Measurements from ENCODE around the gene RNF213.

The RNF213 gene

GRCh38 chr17:80223838-80224497 is 36.7 kb upstream of the RNF213 start (continued):
- TF ChIP-seq ZNF518A (tag by site-specific recombination; conservative IDR thresholded peaks at IDR 0.05; ENCODE audit: low read depth) (no peak), ZNF544 (tag by site-specific recombination; IDR thresholded peaks at IDR 0.05) (no peak), HOXD13 (CRISPR knock-in tag; IDR thresholded peaks at IDR 0.05; ENCODE audit: borderline replicate concordance) (no peak), ZNF366 (tag by site-specific recombination; conservative IDR thresholded peaks at IDR 0.05) (peak; percentile 73), ZNF792 (tag by site-specific recombination; IDR thresholded peaks at IDR 0.05) (no peak), ZNF394 (tag by site-specific recombination; IDR thresholded peaks at IDR 0.05; ENCODE audit: borderline replicate concordance) (no peak), ZNF18 (tag by site-specific recombination; IDR thresholded peaks at IDR 0.05) (peak; percentile 96), ZNF529 (tag by site-specific recombination; IDR thresholded peaks at IDR 0.05; ENCODE audit: insufficient replicate concordance) (no peak), ZNF654 (tag by site-specific recombination; IDR thresholded peaks at IDR 0.05; ENCODE audit: low read depth) (no peak), ZNF202 (tag by site-specific recombination; IDR thresholded peaks at IDR 0.05; ENCODE audit: borderline replicate concordance) (no peak), ZNF571 (tag by site-specific recombination; IDR thresholded peaks at IDR 0.05) (0 out of 2 replicates have a peak, but pooled peaks have one; percentile 41), ZNF239 (tag by site-specific recombination; IDR thresholded peaks at IDR 0.05) (no peak), SCRT2 (tag by site-specific recombination; IDR thresholded peaks at IDR 0.05) (no peak), KLF7 (tag by site-specific recombination; IDR thresholded peaks at IDR 0.05; ENCODE audit: borderline replicate concordance) (no peak), ZNF768 (tag by site-specific recombination; IDR thresholded peaks at IDR 0.05) (no peak)
- TF ChIP-seq, protein P1, sequence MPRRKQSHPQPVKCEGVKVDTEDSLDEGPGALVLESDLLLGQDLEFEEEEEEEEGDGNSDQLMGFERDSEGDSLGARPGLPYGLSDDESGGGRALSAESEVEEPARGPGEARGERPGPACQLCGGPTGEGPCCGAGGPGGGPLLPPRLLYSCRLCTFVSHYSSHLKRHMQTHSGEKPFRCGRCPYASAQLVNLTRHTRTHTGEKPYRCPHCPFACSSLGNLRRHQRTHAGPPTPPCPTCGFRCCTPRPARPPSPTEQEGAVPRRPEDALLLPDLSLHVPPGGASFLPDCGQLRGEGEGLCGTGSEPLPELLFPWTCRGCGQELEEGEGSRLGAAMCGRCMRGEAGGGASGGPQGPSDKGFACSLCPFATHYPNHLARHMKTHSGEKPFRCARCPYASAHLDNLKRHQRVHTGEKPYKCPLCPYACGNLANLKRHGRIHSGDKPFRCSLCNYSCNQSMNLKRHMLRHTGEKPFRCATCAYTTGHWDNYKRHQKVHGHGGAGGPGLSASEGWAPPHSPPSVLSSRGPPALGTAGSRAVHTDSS (tag by site-specific recombination; IDR thresholded peaks at IDR 0.05): no peak
- TF ChIP-seq, protein P2, sequence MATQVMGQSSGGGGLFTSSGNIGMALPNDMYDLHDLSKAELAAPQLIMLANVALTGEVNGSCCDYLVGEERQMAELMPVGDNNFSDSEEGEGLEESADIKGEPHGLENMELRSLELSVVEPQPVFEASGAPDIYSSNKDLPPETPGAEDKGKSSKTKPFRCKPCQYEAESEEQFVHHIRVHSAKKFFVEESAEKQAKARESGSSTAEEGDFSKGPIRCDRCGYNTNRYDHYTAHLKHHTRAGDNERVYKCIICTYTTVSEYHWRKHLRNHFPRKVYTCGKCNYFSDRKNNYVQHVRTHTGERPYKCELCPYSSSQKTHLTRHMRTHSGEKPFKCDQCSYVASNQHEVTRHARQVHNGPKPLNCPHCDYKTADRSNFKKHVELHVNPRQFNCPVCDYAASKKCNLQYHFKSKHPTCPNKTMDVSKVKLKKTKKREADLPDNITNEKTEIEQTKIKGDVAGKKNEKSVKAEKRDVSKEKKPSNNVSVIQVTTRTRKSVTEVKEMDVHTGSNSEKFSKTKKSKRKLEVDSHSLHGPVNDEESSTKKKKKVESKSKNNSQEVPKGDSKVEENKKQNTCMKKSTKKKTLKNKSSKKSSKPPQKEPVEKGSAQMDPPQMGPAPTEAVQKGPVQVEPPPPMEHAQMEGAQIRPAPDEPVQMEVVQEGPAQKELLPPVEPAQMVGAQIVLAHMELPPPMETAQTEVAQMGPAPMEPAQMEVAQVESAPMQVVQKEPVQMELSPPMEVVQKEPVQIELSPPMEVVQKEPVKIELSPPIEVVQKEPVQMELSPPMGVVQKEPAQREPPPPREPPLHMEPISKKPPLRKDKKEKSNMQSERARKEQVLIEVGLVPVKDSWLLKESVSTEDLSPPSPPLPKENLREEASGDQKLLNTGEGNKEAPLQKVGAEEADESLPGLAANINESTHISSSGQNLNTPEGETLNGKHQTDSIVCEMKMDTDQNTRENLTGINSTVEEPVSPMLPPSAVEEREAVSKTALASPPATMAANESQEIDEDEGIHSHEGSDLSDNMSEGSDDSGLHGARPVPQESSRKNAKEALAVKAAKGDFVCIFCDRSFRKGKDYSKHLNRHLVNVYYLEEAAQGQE (tag by site-specific recombination; IDR thresholded peaks at IDR 0.05): no peak
- TF ChIP-seq, protein P3, sequence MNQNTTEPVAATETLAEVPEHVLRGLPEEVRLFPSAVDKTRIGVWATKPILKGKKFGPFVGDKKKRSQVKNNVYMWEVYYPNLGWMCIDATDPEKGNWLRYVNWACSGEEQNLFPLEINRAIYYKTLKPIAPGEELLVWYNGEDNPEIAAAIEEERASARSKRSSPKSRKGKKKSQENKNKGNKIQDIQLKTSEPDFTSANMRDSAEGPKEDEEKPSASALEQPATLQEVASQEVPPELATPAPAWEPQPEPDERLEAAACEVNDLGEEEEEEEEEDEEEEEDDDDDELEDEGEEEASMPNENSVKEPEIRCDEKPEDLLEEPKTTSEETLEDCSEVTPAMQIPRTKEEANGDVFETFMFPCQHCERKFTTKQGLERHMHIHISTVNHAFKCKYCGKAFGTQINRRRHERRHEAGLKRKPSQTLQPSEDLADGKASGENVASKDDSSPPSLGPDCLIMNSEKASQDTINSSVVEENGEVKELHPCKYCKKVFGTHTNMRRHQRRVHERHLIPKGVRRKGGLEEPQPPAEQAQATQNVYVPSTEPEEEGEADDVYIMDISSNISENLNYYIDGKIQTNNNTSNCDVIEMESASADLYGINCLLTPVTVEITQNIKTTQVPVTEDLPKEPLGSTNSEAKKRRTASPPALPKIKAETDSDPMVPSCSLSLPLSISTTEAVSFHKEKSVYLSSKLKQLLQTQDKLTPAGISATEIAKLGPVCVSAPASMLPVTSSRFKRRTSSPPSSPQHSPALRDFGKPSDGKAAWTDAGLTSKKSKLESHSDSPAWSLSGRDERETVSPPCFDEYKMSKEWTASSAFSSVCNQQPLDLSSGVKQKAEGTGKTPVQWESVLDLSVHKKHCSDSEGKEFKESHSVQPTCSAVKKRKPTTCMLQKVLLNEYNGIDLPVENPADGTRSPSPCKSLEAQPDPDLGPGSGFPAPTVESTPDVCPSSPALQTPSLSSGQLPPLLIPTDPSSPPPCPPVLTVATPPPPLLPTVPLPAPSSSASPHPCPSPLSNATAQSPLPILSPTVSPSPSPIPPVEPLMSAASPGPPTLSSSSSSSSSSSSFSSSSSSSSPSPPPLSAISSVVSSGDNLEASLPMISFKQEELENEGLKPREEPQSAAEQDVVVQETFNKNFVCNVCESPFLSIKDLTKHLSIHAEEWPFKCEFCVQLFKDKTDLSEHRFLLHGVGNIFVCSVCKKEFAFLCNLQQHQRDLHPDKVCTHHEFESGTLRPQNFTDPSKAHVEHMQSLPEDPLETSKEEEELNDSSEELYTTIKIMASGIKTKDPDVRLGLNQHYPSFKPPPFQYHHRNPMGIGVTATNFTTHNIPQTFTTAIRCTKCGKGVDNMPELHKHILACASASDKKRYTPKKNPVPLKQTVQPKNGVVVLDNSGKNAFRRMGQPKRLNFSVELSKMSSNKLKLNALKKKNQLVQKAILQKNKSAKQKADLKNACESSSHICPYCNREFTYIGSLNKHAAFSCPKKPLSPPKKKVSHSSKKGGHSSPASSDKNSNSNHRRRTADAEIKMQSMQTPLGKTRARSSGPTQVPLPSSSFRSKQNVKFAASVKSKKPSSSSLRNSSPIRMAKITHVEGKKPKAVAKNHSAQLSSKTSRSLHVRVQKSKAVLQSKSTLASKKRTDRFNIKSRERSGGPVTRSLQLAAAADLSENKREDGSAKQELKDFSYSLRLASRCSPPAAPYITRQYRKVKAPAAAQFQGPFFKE (tag by site-specific recombination; IDR thresholded peaks at IDR 0.05; ENCODE audit: borderline replicate concordance): no peak; the same call in 1 of the 2 replicates
- TF ChIP-seq, protein P4, sequence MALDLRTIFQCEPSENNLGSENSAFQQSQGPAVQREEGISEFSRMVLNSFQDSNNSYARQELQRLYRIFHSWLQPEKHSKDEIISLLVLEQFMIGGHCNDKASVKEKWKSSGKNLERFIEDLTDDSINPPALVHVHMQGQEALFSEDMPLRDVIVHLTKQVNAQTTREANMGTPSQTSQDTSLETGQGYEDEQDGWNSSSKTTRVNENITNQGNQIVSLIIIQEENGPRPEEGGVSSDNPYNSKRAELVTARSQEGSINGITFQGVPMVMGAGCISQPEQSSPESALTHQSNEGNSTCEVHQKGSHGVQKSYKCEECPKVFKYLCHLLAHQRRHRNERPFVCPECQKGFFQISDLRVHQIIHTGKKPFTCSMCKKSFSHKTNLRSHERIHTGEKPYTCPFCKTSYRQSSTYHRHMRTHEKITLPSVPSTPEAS (tag by site-specific recombination; IDR thresholded peaks at IDR 0.05): peak; percentile 66

Data from HEK293 (cell line).